Measurements from ENCODE around the gene SLC44A1.
A peak's percentile ranks its signal among the peaks of the same experiment; 100 is the strongest.

SLC44A1 gene

DNA sequence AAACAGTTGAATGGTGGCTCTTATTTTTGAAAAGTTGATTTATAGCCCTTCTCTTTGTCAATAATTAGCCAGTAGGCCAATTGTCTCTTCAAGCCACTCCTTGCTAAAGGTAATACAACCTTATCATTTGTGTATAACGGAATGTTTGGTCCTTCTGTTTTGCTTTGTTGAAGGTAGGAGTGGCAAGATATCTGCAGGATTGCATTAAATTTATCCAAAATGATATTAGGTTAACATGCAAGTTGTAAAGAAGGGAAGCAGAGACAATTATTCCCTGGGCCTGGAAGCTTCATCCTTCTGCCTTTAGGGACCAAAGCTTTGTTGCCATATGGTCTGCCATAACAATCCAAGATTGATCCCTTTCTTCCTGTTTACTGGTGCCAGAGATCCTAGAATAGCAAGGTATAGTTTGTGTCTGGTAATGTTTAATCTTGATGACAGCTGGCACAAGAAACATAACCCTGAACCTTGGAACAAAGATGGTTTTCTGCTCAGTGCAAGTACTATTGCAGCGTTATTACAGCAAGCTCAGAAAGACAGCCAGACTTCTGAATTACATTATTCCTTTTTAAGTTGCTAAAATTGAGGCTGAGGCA is 187.9 kb downstream of the SLC44A1 start:
- DNase-seq (ENCODE audit: low spot score): no peak

DNA sequence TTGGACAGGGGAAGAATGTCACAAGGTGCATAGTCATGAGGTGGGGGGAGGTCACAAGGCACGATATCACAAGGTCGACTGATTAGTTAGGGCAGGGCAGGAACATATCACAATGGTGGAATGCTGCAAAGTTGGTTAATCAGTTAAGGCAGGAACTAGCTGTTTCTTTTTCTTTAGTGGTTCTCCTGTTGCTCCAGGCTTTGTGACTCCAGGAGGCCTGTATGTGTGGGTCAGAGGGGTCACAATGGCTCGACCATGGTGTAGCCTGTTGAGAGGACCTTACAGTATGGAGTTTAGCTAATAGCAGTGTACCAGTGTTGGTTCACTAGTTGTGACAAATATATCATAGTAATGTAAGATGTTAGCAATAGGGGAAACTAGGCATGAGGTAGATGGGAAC is 191.0 kb downstream of the SLC44A1 start:
- no peak for DNase-seq (ENCODE audit: low spot score)

DNA sequence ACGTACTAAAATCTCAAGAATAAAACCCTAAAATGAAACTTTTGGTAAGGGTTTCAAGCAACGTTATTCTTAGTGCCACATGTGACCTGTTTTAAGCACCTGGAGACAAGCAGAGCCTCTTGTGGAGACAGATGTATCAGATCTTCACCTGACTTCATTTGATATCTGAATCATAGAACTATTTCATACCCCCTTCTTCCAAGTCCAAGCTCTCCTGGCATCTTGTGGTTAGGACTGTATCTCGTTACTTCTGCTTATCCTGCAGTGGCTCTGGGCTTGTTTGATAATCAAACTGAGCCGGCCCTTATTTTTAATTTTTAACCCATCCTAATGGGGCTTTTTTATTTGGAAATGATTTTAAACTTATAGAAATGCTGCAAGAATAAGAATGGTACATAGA is 192.3 kb downstream of the SLC44A1 start:
- DNase-seq (ENCODE audit: low spot score): no peak

DNA sequence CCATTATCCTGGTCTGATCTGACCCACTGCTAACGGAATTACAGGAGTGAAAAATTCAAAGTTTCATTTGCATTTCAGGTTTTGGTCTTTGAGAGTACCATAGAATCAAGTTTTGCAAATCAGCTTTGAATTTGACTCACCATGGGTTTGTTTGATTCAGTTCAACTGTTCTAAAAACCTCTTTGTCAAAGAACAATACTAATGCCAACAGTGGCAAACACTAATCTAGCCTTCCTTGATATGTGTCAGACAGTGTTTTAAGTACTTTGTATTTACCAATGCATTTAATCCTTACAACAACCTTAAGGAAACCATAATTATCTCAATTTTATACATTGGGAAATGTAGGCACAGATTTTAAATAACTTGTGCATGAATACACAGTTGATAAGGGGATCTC is 193.3 kb downstream of the SLC44A1 start:
- no peak for DNase-seq (ENCODE audit: low spot score)

DNA sequence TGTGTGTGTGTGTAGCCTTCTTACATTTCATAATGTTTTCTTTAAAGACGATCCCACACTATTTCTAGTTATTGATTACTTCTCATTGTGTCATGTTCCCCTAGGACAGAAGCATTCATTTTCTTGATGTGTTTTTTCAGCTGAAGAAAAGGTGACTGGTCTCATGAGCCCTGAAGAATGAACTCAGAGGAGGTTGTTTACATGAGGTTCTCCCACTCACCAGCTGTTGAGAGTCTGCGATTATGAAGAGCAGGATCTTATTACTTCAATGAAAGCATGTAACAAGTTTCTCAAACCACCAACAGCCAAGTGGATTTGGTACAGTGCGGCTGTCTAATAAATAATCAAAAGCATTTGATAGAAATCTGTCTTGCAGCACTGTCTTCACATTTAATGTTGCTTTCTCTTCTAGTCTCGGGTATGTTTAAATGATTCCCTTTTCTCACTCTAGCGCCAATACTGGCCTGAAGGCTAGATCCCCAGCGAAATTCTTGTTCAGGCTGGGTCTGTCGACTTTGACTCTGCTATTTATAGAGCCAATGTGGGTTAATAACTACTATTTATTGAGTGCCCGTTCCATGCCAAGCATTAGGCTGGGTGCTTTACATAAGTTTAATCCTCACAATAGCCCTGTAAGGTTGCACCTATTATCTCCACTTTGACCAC is 193.8 kb downstream of the SLC44A1 start:
- DNase-seq (ENCODE audit: low spot score): no peak

DNA sequence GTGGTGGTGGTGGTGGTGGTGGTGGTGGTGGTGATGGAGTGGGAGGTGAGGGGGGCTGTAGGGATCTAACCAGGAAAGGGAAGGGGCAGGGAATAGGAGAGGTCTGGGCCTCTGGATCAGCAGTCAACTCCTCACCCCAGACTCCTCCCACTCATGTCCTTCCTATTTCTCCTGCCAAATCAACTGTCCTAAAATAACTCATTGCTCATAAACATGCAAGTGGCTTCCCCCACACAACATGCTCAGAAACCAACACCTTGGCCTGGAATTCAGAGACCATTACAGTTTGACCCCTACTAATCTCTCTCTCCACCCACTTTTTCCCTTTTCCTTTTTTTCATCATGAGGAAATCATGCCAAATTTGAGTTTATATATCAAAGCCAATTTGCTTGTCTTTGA is 195.0 kb downstream of the SLC44A1 start:
- DNase-seq (ENCODE audit: low spot score): no peak

DNA sequence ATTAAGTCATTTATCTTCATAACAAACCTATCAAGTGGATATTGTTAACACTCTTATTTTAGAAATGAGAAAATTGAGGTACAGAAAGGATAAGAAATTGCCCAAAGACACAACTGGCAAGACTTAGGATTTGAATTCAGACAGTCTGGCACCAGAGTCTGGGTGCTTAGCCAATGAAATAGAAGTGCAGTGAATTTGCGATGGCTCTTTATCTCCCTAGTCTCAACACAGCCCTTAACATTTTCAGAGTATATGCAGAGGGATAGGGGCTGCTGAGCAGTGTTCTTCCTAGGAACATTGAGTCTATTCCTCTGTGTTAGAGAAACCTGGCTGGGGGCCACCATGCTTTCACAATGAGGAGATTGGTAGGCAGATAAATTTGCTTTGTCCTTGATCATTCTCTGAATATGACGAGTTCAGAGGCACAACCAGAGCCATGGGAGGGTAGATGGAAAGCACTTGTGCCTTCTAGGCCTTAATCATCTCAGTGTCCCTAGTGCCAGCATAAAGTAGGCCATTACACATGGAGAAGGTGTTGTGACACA is 197.2 kb downstream of the SLC44A1 start:
- DNase-seq (ENCODE audit: low spot score): no peak

DNA sequence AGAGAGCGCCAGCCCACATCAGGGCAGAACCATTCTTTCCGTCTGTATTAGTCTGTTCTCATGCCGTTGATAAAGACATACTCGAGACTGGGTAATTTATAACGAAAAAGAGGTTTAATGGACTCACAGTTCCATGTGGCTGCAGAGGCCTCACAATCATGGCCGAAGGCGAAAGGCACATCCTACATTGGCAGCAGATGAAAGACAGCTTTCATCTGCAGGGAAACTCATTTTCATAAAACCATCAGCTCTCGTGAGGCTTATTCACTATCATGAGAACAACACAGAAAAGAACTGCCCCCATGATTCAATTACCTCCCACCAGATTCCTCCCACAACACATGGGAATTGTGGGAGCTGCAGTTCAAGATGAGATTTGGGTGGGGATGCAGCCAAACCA is 198.7 kb downstream of the SLC44A1 start:
- no peak for DNase-seq (ENCODE audit: low spot score)

DNA sequence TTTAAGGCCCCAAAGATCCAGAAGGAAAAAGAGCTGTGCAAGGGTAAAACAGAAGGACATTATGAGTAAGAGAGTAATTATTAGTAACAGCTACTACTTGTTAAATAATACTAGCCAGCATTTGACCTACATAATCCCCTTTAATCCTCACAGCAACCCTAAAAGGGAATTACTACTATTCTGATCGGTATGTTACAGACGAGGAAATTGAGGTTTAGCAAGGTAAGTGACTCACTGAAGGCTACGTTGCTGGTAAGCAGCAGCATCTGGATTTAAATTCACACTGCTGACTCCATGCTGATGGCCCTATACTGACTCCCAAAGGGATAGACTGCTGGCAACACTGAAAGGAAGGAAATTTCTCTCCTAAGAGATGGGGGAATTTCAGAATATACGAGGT is 199.7 kb downstream of the SLC44A1 start:
- DNase-seq (ENCODE audit: low spot score): no peak

DNA sequence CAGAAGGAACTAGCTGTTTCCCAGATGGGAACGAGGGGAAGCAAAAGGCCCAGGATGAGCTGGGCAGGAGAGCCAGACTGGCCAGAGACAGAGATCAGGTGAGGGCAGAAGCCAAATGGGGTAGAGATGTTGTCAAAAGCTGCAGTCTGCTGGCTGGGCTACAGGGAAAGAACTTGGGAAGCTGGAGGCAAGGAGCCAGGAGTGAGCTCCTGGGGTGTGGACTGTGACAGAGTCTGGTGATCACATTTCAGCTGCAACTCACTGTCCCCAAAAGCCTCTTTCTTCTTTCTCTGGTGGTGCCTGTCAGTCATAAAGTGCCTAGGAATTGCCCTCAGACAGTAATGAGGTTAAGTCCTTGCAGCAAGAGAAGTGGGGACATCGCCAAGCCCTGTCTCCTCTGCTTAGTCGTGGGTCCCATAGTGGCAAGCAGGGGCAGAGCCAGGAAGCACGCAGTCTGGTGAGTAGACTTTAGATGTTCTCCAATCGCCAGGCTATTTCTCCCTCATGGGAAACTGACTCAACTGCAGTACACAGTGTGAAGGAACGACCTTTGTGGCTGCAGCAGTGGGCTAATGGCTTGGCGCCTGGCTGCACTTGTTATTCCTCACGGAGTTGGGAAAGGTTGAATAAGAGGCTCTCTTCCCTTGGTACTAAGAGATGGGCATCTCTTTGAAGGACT is 200.9 kb downstream of the SLC44A1 start:
- no peak for DNase-seq (ENCODE audit: low spot score)

DNA sequence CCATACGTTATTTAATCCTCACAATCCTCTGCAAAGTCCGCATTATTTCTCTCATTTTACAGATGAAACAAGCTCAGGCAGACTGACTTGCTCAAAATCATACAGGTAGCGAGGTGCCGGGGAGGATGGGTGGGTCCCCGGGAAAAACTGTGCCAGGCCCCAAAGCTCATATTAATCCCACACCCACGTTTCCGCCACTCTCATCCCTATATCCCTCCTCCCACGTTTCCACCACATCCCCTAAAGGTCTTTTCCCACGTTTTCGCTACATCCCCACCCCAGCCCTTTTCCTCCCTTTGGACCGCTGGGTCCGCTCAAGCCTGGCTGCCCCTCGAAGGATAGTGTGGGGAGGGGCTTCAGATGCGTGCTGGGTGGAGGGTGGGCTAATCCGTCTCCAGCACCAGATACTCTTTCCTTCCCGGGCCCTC is 202.9 kb downstream of the SLC44A1 start:
- no peak for DNase-seq (ENCODE audit: low spot score)

DNA sequence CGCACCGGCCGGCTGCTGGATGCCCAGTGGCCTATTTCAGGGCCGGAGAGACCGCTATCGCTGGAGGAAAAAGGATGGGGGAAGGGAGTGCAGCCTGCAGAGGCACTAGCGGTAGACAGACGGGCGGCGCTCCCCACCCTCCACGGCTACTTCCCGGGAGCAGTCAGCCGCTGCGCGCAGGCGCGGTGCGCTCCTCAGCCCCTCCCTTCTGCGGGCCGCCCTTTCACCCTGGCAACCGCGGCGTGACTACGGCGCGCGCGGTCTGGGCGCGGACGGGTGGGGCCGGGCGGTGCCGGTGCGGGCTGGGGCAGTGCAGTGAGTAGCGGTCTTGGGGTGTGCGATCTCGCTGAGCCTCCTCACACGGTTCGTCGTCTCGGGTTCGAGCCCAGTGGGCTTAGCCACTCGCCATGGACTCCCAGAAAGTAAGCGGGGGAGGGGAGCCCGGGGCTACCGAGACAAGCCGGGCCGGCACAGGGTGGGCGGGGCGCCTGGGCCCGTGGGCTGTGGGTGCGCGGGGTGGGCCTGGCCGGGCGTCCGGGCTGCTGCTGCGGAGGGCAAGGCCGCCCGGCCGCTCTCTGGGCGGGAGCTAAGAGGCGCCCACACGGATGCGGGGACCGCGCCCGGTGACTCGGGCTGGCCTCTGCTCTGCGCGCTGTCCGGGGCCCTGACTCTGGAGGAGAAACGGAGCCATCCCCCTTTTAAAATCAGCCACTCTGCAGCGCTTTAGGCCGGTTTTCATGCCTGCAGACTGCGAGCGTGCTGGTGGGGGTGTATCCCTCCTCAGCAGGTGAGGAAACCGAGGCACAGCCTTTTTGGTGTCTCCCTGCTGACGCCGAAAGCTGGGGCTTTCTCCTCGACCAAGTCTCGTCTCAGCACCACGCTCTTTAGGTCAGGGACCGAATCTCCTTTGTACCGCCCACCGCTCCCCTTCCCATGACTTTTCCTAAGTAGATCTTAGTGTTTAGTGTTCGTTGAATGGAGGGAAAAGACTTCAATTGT is 203.7 kb downstream of the SLC44A1 start, which contains the start of gene FSD1L:
Gene FSD1L (plus strand): TSS at position 221 of the 999 bp plus-strand sequence. CDS start 187 bp downstream, at position 408.
- peak; percentile 88 for DNase-seq (ENCODE audit: low spot score)

DNA sequence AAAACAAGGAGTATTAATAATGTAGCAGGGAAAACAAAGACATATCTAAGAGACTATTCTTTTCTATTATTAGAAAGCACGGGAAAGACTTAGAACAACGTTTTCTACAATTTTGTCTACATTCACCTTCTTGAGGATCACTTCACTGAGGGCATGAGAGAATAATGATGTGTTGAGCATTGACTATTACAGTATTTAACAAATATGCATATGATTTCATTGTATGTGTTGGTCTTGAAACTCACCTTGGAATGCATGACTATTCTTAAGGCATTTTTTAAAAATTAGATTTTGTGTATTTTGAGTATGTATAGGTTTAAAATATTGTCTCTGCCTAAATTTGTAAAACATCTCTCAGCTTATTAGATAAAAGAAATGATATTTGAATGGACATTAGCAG is 204.6 kb downstream of the SLC44A1 start:
- DNase-seq (ENCODE audit: low spot score): no peak

DNA sequence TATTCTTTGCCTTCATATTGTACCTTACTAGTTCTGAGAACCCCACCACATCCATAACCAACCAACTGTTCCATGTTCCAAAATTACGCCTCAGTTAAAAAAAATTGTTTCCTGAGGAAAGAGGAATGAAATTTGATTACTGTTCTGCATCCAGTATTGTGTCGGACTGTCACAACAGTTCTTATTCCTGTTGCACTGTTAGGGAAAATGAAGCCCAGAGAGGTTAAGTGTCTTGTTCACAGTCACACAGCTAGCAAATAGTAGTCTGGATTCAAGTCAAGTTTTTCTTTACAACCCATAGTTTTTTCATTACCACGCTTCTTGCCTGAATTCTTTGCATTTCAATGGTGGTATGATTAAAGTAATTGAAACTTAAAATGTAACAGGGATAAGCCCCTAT is 207.7 kb downstream of the SLC44A1 start:
- no peak for DNase-seq (ENCODE audit: low spot score)

DNA sequence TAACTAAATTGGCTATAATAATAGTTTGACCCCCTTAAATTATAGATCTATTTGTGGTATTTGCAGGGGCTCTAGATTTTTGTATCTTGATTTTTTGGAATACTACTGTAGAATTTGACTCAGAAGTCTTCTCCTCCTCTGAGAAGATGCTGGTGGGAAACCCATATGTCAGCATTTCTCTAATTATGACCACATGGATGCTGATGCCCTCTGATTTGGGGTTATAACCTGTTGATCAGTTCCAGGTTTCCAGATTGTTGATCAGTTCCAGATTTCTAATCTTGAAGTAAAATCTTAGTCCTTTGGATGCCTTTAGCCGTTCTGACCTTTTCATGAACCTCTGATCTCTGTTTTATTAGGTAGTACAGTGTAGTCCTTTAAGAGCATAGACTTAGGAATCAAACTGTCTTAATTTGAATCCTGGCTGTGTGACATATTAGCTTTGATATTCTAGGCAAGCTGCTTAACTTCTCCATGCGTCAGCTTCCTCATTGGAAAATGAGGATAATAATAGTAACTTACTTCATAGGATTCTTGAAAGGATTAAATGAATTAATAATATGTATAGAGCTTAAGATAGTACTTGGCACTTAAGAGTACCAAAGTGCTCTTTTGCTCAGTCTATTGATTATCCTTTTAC is 211.5 kb downstream of the SLC44A1 start:
- no peak for DNase-seq (ENCODE audit: low spot score)

DNA sequence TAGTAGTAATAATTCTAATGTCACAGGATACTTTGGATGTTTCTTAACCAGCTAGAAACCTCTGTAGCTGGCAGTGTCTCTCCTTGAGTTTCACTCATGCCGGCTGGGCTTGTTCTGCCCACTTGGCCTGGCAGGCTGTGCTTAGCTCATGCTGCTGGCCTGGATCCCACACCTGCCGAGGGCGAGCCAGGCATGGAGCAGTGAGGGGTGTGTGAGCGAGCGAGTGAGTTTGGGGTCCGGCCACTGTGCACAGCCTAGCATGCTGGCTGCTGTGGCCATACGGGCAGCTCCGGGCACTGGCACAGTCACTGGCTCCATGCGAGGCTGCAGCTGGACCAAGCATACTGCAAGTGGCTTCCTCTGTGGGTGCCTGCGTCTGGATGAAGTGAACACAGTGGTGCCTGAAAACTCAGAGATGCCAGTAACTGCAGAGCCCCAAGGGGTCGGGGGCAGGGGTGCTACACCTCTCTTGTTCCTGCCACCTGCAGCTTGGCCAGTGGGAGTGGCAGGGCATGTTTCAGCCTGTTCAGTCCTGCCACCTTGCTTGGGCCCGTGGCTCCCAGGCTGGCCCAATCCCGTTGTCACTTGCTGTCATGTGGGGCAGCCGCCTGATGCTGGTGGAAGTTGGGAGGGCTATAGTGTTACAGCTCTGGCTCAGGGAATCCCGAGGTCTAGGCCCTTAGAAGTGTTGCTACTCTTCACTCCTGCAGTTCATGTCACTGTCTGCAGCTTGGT is 213.3 kb downstream of the SLC44A1 start:
- no peak for DNase-seq (ENCODE audit: low spot score)

DNA sequence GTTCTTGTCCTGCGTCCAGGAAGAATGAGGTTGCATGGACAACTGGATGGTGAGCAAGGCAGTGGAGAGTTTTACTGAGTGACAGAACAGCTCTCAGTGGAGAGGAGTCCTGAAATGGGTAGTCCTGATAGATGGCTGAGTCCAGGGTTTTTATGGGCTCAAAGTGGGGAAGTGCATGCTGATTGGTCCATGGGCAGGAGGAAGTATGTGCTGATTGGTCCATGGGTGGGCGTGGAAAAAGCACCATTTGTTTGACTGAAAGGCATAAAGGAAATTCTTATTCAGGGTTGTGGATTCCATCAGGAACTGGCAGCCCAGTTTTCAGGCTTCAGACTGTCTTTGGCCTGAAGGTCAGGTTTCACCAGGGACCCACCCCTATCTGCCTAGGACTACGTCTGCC is 214.0 kb downstream of the SLC44A1 start:
- DNase-seq (ENCODE audit: low spot score): no peak

DNA sequence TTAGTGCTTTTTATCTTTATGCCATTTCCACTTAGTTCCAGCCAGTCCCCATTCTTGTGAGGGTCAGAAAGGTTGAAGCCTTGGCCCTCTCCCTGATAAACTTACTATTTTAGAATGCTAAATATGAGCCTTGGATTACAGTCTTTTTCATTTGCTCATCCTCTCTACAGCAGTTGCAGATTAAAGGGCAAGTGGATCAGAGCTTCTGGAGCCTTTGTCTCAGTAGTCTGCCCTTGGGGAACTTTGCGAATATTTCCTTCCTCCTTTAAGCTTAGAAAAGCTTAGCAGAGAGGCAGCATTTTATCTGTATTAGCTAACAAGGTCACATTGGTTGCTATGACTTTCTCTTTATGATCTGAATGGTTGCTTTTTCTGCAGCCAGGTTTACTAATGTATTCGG is 214.9 kb downstream of the SLC44A1 start:
- no peak for DNase-seq (ENCODE audit: low spot score)

DNA sequence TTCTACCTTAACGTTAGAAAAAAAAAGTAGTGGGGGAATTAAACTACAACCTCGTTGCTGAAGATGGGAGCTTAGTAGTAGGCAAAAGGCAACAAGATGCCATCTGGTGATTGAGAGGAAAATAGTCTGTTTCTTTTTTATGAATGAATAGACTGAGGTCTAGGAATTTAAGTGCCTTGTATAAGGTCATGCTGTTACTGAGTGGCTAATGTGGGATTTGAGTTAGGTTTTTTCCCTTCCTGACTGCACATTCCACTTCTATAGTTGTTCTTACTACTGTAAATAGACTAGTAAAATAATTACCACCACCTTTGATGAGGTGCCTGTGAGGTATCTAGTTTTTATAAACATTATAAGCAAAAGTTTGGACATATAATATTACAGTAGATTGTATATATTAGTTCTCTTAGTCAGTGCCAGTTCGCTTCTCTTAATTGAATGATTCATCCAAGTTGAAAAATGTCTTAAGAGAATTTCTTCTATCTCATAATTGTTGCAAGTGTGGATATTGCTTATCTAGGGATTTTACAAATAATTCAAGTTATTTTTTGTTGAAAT is 222.5 kb downstream of the SLC44A1 start:
- DNase-seq (ENCODE audit: low spot score): no peak

DNA sequence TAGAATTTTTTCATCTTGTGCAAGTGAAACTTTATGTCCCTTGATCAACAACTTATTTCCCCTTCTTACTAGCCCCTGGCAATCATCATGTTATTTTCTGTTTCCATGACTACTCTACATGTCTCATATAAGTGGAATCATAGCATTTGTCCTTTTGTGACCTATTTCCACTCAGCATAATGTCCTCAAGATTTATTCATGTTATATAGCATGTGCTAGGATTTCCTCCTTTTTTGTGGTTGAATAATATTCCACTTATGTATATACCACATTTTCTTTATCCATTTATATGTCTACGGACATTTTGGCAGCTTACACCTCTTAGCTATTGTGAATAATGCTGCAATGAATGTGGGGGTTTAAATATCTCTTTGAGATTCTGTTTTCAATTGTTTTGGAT is 224.4 kb downstream of the SLC44A1 start:
- DNase-seq (ENCODE audit: low spot score): no peak

Measured in pons (tissue), 1 donor.